ENCODE data around the gene C16orf46.

GRCh38 chr16:81097230-81097629 is 20.2 kb upstream of the C16orf46 start:
- no peak for TF ChIP-seq EZH2 (IDR thresholded peaks at IDR 0.05)
- TF ChIP-seq POLR2AphosphoS5 (IDR thresholded peaks at IDR 0.05; ENCODE audit: borderline replicate concordance, low read depth, low read length), result no peak
- TF ChIP-seq FOXP2 (optimal IDR thresholded peaks at IDR 0.05; ENCODE audit: control extremely low read depth, extremely low read length, insufficient read depth), result no peak
